Ramos (cell line): ENCODE results near the gene BCLAF3.

ENCODE experiments used
- in situ Hi-C: fragments of 300-500 bp; cut with MboI; formaldehyde crosslinking; loops from one replicate; pipeline ENCODE4 v1.14.3; 2022; ENCODE audit warnings: low sequenced_read_pairs; ENCODE audit not compliant: unreplicated experiment

BCLAF3 gene

DNA sequence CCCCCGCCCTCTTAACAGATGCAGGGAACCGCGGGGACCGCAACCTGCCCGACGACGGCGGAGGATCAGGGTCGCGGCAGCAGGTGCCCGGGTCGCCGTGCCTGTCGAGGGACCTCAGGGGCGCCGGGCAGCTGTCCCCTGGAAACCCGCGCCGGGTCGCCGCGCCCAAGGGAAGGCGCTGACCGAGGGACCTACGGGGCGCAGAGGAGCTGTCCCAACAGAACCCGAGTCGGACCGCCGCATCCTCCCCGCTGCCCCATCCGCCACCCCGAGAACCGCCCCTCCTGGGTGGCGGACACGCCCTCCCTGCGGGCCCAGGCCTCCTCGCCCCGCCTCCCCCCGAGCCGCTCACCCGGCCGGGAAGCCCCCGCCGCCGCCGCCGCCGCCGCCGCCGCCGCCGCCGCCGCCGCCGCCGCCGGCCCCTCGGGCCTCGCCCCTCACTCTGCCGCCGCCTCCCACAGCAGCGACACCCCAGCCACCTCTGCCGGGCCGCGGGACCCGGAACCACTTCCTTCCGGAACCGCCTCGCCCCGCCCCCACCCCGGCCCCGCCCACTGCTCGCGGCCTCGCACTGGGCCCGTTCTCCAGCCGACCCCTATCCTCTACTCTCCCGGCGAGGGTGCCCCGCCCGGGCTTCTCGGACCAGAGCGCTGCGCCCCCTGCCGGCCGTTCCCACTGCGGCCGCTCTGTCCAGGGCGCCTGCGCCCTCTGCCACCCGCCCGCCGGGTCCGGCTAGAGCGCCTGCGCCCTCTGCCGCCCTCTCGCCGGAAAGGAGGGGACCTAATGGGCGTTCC lies at the start of gene BCLAF3:
Gene BCLAF3, minus strand, starts transcription at position 506 of the 794 bp plus-strand sequence. CDS start 20,797 bp downstream, outside the sequence.
- in situ Hi-C loops = loop anchor here (25.0 kb wide), 1 partner anchor 628 kb away; no protein-coding TSS in a partner anchor

DNA sequence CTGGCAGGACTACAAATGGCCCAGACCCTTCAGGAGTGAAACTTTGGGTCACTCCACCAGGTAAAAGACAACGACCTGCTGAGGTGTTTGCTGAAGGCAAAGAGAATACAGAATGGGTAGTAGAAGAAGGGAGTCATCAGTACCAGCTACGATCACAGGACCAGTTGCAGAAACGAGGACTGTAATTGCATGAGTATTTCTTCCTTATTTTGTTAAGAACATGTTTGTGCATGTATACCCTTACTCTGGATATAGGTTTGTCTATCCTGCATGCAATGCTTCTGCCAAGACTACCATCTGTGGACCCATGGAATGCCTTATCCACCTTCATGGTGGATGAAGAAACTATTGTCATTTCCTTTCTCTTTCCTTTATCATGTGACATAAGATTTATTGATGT lies 48.1 kb upstream of the BCLAF3 start:
- in situ Hi-C loops = no loop called here

DNA sequence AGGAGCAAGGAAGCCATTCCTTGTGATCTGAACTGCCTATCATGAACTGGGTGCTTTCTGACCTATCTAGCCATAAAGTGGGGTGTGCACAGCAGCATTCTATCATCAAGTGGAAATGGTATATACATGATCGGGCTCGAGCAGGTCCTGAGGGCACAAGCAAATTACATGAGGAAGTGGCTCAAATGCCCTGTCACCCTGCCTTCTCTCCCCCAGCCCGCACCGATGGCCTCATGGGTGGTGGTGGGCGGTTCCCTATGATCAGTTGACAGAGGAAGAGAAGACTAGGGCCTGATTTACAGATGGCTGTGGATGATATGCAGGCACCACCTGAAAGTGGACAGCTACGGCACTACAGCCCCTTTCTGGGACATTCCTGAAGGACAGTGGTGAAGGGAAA lies 46.3 kb upstream of the BCLAF3 start:
- in situ Hi-C loops = no loop called here

DNA sequence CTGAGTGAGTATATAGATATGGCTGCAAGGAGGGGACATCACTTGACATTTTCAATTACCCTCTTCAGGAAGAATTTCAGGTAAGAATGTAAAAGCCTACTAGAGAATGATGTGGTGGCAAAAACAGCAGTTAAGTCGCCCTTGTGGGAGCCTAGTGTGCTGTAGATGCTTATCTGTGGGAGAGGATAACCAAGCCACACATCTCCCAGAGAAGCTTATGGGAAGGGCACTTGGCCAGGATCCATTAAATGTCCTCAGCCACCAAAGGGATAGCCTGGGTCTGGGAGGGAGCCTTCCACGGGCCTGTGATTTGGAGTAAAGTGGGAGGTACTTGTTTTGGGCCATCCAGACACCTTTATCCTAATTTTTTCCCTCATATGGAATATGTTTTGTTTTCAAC lies 41.3 kb upstream of the BCLAF3 start:
- in situ Hi-C loops = no loop called here

DNA sequence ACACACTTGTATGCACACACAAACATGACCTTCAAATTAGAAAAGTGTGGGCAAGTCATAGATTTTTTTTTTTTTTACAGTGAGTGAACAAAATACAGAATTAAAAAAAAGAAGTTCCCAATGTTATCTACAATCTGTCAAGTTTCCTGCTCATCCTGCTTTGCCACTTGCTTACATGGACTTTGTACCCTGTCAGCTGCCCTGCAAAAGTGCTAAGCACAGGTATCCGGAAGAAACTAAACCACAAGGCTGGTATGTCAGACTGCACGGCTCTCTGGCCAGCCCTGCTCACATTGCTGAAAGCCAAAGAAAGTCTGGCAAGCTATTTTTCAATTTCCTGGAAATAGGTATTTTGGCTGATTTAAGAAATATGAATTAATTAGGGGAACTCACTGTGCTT lies 38.9 kb upstream of the BCLAF3 start:
- in situ Hi-C loops = no loop called here

DNA sequence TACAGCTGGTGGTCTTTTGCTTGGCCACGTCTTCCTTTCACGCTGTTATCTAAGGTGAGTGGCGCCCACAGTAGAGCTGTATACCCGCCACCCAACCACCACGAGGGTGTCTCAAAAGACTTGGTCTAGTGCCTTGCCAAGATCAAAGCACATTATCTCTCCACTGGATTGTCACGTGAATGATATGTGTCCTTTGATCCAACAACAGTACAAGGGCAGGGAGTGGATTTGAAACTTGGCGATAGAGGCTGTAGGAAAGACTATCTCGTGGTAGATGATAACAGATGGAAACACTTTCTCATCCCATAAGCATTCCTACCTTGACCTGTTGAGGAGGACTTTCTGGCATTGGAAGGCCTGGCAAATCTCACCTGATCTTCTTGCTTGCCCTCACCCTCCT lies 37.7 kb upstream of the BCLAF3 start:
- in situ Hi-C loops = no loop called here

DNA sequence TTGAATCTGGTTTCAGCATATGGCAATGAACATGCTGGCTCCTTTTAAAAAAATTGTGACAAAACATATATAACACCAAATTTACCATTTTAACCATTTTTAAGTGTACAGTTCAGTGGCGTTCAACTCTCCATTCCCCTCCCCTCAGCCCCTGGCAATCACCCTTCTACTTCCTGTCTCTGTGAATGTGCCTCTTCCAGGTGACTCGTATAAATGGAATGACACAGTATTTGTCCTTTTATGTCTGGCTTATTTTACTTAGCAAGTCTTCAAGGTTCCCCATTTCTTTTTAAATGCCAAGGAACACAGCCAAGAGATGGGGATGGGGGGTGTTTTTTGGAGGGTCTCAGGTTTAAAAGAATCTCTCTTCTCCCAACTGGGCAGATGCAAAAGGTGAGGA lies 35.4 kb upstream of the BCLAF3 start:
- in situ Hi-C loops = no loop called here

DNA sequence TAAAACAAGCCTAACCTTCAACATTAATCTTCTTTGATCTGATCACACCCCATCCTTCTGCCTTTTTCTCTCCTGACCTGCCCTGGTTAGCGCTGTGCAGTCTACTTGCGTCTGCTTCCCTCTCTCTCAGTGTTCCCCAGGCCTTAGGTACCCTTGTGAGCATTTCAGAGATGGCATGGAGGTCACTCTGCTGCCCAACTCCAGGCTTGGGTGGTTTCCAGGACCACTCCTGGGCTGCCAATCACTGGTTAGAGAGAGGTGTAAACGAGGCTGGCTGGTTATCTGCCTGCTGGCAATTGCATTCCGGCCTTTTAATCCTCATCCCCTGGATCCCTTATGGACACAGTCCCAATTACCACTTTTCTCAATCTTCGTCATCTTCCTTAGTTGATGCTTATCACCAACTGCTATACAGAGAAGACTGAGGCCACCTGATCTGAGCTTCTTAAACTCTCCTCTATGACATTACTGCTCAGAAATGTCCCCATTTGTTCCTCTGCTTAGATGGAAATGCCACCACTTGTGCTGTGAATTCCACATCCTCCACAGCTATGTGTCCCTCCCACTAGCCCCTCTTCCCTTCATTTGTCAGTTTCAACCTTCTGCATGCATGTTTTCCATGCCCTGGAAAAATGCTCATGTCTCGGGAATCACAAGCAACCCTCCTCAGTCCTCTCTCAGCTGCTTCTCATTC lies 29.0 kb upstream of the BCLAF3 start:
- in situ Hi-C loops = no loop called here

DNA sequence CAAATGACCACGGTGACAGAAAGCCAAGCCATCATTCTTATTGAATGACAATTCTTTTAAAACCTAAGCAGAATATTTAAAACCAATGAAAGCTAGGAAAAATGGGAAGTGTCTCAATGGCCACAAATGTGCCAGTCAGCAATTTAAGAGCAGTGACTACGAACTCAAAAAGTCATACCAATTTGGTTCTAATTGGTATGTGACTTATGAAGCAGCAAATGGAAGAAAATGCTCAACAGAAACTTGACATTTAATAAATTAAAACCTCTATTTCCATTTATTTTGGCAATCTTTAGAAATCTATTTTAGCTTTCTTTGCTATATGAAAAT lies 25.7 kb upstream of the BCLAF3 start:
- in situ Hi-C loops = no loop called here

DNA sequence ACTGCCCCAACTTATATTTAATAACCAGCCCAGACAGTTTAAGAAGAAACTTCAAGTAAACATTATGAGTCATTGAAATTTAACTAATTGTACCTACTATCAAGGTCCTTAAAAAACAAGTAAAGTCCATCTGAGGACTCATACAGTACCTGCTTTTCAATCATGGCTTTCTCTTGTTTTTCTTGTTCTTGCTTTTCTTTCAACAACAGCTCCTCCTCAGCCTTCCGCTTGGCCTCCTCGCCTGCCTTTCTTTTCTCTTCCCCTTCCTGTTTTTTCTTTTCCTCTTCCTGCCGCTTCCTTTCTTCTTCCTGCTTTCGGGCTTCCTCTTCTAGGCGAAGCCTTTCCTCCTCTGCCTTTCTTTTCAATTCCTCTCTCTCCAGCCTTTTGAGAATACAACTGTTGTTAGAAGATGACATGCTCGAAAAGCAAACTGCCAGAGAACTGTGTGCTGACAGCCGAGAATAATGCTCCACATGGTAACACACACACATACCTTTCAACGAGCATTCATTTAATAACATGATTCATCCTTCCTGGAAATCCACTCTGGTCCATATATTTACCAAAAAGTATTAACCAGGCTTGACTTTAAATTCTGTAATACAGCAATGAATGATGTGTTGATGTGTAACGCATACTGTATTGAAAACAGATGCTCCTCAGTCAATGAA lies 25.2 kb upstream of the BCLAF3 start:
- in situ Hi-C loops = no loop called here

DNA sequence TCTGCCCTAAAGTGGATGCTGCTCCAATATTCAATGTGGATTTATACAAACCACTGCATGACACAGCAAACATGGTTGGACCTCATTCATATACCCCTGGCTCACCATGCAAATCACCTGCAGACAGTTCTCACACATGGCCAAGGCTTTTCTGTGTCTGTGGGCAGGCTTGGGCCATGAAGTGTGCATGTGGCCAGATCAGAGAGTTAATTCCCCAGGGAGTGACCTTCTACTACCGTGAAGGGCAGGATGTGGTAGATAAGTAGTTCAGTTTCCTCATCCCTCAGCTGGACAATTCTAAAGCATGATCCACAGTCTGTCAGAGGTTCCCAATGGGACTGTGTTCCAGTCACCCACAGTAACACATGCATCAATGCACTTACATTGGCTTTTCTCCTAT lies 24.6 kb upstream of the BCLAF3 start:
- in situ Hi-C loops = no loop called here

DNA sequence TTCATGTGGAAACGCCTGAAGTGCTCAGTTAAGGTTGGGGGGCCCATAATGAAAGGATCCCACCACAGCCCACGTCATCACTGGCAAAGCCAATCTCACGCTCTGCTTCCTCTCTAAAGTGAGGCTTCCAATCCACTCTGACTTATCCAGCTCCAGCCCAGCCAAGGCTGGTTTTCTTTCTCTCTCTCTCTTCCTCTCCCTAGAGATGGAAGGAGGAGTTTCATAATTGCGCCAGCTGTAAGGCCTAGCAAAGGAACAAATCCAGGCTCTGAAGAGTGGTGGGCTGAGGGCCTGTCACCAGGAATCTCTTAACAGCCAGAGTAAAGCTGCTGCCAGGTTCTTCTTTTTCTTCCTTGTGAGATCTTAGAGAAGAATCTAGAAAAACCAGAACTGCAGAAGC lies 20.7 kb upstream of the BCLAF3 start:
- in situ Hi-C loops = no loop called here

DNA sequence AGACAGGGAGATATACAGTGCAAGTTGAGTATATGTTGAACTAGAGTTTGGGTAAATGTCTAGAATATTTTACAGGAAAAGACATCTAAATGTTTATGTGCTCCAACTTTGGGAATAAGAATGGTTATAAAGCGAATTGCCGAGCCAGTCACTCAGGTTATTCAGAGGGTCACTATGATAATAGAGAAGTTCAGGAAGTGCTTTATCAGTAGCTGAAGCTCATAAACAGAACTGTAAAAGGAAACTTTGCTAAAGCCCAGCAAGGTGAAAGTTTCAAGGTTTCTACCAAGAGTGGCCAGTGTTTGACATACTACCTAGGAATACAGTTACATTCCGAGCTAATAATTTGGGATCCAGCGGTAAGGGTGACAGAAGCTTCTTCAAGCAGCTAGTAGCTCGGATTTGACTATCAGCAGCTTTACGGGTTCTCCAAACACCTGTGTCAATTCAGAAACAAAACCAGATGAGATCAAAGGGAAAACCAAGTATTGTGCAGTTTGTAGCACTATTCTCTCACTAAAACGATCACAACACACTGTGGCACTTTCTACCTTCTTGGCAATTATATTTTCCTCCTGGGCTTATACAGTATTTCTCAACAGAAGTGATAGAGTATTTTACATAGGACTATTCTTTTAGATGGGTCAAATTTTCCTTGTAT lies 17.2 kb upstream of the BCLAF3 start:
- in situ Hi-C loops = no loop called here

DNA sequence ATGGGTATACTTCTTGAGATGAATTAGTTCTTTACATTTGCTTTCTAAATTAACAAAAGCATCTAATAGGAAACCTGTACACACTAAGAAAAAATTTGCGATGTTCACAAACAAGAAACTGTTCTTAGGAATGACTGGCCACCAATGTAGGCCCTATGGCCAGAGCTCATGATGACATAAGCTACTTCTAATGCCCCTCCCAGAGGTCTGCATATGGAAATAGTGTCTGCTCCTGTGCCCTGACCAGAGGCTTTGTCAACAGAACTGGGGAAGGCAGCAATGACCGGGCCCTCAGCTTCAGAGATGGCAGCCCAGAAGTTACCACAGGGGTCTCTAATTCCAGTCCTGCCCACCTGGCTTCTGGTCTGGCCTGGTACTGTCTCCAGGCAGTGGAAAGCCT lies 15.0 kb upstream of the BCLAF3 start:
- in situ Hi-C loops = no loop called here

DNA sequence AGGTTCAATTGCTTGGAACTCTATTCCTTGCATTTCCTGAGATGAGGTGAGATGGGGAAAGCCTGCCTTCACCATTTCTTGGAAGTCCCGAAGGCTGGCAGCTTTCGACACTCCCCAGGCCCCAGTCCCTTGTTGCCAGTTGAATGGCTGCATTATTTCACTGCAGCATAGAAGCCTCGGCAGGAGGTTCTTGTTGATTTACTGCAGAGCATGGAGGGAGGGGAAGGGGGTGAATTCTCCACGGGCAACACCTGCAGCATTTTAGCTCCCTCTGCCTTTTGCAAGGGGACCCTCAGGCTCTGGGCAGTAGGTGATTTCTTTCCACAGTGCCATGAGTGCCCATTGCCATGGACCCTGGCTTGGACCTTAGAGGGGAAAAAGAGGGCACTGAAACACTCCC lies 10.7 kb upstream of the BCLAF3 start:
- in situ Hi-C loops = no loop called here

DNA sequence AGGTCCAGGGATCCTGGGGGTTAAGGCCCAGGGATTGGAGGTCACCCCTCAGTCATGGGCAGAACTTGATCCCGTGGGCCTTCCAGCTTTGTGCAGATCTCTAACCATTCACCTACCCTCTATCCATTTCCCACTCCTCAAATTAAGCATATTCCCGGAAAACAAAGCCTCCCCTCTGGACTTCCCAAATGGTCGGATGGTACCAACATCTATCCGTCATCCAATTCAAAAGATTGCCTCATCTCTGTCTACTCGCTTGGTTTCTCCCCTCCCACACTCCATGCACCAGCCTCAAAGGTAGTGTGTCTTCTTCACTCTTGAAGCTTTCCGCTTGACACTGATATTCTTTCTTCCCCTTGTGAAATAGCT lies 473 bp upstream of the BCLAF3 start:
- in situ Hi-C loops = loop anchor here (25.0 kb wide), 1 partner anchor 629 kb away; no protein-coding TSS in a partner anchor

DNA sequence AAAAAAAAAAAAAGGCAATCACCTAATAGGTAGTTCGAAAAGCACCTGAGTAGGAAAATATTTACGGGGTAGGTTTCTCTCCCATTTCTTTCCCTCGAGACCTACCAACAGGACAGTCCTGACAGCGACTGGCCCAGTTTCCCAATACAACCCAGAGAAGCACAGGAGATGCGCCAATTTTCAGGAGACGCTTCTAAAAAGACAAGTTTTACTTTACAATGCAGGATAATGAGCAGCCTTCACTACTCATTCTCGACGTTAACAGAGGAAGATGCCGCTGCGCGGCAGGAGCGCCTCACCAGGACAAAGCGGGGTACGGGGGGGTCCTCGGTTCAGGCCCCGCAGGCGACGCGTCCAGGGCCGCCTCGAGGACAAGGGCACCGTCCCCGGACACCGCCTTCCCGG lies 708 bp downstream of the BCLAF3 start:
- in situ Hi-C loops = loop anchor here (25.0 kb wide), 1 partner anchor 628 kb away; no protein-coding TSS in a partner anchor

DNA sequence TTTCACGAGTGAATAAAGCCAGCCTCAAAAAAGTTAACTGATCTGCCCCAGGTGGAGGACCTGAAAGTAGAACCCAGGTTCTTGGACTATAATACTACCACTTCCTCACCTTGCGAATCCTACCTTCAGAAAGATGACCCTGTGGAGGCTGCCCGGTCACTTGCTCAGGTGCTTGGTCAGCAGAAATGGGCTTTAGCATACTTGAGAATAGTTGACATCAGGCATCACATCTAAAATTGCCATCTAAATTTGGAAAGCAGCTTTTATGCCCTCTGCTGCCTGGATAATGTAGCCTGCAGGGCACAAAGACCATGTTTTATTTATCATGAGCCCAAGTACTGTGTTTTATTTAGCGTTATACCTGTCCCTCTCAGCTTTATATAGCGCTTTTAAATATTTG lies 3.0 kb downstream of the BCLAF3 start:
- in situ Hi-C loops = loop anchor here (25.0 kb wide), 1 partner anchor 626 kb away; no protein-coding TSS in a partner anchor

DNA sequence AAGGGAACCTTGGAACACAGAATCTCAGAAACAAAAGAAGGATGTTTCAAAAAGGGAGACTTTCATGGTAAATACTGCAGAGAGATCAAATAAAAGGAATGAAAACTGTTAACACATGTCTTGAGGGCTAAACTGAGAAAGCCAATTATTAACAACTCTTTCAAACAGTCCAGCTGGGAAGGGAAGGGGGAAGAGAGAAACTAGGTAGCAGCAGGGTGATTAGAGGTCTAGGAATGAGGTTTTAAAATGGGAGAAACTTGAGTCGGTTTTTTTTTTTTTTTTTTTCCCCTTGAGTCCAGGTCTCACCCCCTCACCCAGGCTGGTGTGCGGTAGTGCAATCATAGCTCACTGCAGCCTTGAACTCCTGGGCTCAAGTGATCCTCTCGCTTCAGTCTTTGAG lies 4.3 kb downstream of the BCLAF3 start:
- in situ Hi-C loops = loop anchor here (25.0 kb wide), 1 partner anchor 624 kb away; no protein-coding TSS in a partner anchor

DNA sequence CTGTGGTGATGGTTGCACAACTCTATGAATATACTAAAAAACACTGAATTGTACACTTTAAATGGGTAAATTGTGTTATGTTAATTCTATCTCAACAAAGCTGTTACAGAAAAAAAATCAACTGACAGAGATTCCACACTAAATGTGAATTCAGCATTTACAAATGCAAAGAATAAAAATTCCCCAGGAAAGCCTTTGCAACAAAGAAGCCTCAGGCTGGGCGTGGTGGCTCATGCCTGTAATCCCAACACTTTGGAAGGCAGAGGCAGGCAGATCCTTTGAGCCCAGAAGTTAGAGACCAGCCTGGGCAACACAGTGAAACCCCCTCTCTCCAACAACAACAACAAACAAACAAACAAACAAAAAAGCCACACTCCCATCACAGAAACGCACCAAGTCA lies 8.9 kb downstream of the BCLAF3 start:
- in situ Hi-C loops = loop anchor here (25.0 kb wide), 1 partner anchor 620 kb away; no protein-coding TSS in a partner anchor
